Activated CD4-positive, alpha-beta memory T cell treated with anti-CD3 and anti-CD28 coated beads, Interleukin-2, amount 10 ng/mL, durations not matched to agents 7 days and 5 days (primary cell): ENCODE results near the gene KLF3. TPM values are rescaled to one million over a fixed set of nuclear protein-coding genes. Genes with fewer than 3 reads are reported as not detected.
A peak's percentile ranks its signal among the peaks of the same experiment; 100 is the strongest.

Experiments used
- CTCF ChIA-PET: fragments of 350-600 bp; sonication (Branson Sonifier 250); formaldehyde crosslinking; loops from one replicate; lab custom pipeline; 2021; ENCODE audit warnings: antibody characterized with exemption, inconsistent platforms; lab: Charles Lee
- POLR2A ChIA-PET: fragments of 350-600 bp; sonication (Branson Sonifier 250); formaldehyde crosslinking; loops from one replicate; lab custom pipeline; 2021; ENCODE audit warnings: antibody characterized with exemption; lab: Charles Lee
- DNase-seq: peaks from one replicate; pipeline ENCODE4 v3.0.0-alpha.2; 2020
- H3K27ac Mint-ChIP-seq: one replicate; pipeline ENCODE4 v1.8.0; 2021; ENCODE audit warnings: mild to moderate bottlenecking, mixed read lengths
- H3K27me3 Mint-ChIP-seq: one replicate; pipeline ENCODE4 v1.8.0; 2021; ENCODE audit warnings: mixed read lengths
- H3K36me3 Mint-ChIP-seq: one replicate; pipeline ENCODE4 v1.8.0; 2021; ENCODE audit warnings: low read depth, mixed read lengths
- H3K4me1 Mint-ChIP-seq: one replicate; pipeline ENCODE4 v1.8.0; 2021; ENCODE audit warnings: mixed read lengths
- H3K4me3 Mint-ChIP-seq: one replicate; pipeline ENCODE4 v1.8.0; 2021; ENCODE audit warnings: mild to moderate bottlenecking, mixed read lengths
- H3K9me3 Mint-ChIP-seq: one replicate; pipeline ENCODE4 v1.8.0; 2021; ENCODE audit warnings: mixed read lengths
- total RNA-seq, 2 experiments: library from RNA; stranded (reverse); gene quantifications; one replicate each; pipeline ENCODE4 v1.2.3, GENCODE V29; 2021

The KLF3 gene
- total RNA-seq, 2 experiments from 2014 or later, result 21.9 to 22.1 TPM

GRCh38 chr4:38723726-38724474 lies 59.9 kb downstream of the KLF3 start:
- Mint-ChIP-seq H3K27ac (no peak overlapping the region), H3K4me1 (peaks cover 22% of the 10 kb centered on the region), H3K27me3 (peaks cover 13% of the 10 kb centered on the region), H3K36me3 (no peaks in the 10 kb centered on the region), H3K9me3 (no peaks in the 10 kb centered on the region), H3K4me3 (no peak overlapping the region)
- CTCF ChIA-PET, result no interaction called here
- DNase-seq, result no peak
- POLR2A ChIA-PET, result no interaction called here

DNA sequence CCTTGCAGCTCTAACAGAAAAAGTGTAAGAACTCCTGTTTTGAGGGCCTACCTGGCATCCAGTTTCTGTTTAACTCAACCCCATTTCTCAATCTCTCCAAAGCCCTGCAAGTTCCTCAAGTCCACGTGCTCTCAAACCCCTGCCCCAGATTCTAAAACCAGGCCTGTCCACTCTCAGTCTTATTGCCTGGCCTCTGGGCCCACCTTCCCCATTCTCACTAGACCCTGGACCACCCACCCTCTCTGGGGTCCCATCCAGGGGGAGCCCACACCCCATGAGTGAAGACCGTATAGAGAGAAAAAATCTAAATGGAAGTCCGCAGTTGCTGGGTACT lies 60.4 kb downstream of the KLF3 start:
- Mint-ChIP-seq H3K27ac (no peak overlapping the region), H3K36me3 (no peaks in the 10 kb centered on the region), H3K9me3 (no peaks in the 10 kb centered on the region), H3K27me3 (peaks cover 13% of the 10 kb centered on the region), H3K4me3 (no peak overlapping the region), H3K4me1 (peaks cover 25% of the 10 kb centered on the region)
- ChIA-PET POLR2A (no interaction called here), CTCF (no interaction called here)
- DNase-seq, result no peak

- ChIA-PET POLR2A (interaction anchor here (0.9 to 1.8 kb wide), 4 partner anchors 319 to 597 kb away, joined by 3 to 5 read pairs (median 3); no protein-coding TSS in a partner anchor), CTCF (interaction anchor here (0.9 to 4.9 kb wide), 4 partner anchors 53 to 660 kb away, joined by 3 to 63 read pairs (median 5); no protein-coding TSS in a partner anchor)
- H3K4me1 Mint-ChIP-seq, result peaks cover 31% of the 10 kb centered on the region
- H3K4me3 Mint-ChIP-seq, result no peak overlapping the region
- peaks cover 13% of the 10 kb centered on the region for H3K27me3 Mint-ChIP-seq
- DNase-seq, result no peak
- H3K9me3 Mint-ChIP-seq, result peaks cover 10% of the 10 kb centered on the region
- H3K27ac Mint-ChIP-seq, result no peak overlapping the region
- H3K36me3 Mint-ChIP-seq, result peaks cover 7% of the 10 kb centered on the region
Observed at GRCh38 chr4:38728631-38729141, 64.7 kb downstream of the KLF3 start.

GRCh38 chr4:38730493-38730829 lies 66.5 kb downstream of the KLF3 start:
- Mint-ChIP-seq H3K27ac (no peak overlapping the region), H3K9me3 (peaks cover 16% of the 10 kb centered on the region), H3K36me3 (peaks cover 12% of the 10 kb centered on the region), H3K4me1 (peaks cover 19% of the 10 kb centered on the region), H3K27me3 (peaks cover 23% of the 10 kb centered on the region), H3K4me3 (no peak overlapping the region)
- no peak for DNase-seq
- ChIA-PET CTCF (interaction anchor here (0.9 to 4.9 kb wide), 14 partner anchors 11 to 678 kb away, joined by 3 to 63 read pairs (median 4); partner anchors contain the start of gene TLR10), POLR2A (interaction anchor here (1.3 to 1.5 kb wide), 2 partner anchors 411 to 551 kb away, joined by 4 read pairs; no protein-coding TSS in a partner anchor)

GRCh38 chr4:38730830-38731646 lies 67.0 kb downstream of the KLF3 start:
- ChIA-PET POLR2A (interaction anchor here (1.3 to 1.5 kb wide), 2 partner anchors 412 to 551 kb away, joined by 4 read pairs; no protein-coding TSS in a partner anchor), CTCF (interaction anchor here (0.7 to 4.9 kb wide), 15 partner anchors 10 to 678 kb away, joined by 3 to 63 read pairs (median 4); partner anchors contain the start of gene TLR10)
- Mint-ChIP-seq H3K36me3 (peaks cover 12% of the 10 kb centered on the region), H3K9me3 (peaks cover 16% of the 10 kb centered on the region), H3K4me1 (peaks cover 19% of the 10 kb centered on the region), H3K27ac (no peak overlapping the region), H3K27me3 (peaks cover 23% of the 10 kb centered on the region), H3K4me3 (no peak overlapping the region)
- peak; percentile 80 for DNase-seq

- H3K27ac Mint-ChIP-seq, result no peak overlapping the region
- ChIA-PET CTCF (no interaction called here), POLR2A (no interaction called here)
- peaks cover 28% of the 10 kb centered on the region for H3K27me3 Mint-ChIP-seq
- H3K4me3 Mint-ChIP-seq, result no peak overlapping the region
- H3K4me1 Mint-ChIP-seq, result peaks cover 12% of the 10 kb centered on the region
- DNase-seq, result no peak
- peaks cover 12% of the 10 kb centered on the region for H3K36me3 Mint-ChIP-seq
- peaks cover 16% of the 10 kb centered on the region for H3K9me3 Mint-ChIP-seq
Observed at GRCh38 chr4:38733663-38734062, 69.7 kb downstream of the KLF3 start.

DNA sequence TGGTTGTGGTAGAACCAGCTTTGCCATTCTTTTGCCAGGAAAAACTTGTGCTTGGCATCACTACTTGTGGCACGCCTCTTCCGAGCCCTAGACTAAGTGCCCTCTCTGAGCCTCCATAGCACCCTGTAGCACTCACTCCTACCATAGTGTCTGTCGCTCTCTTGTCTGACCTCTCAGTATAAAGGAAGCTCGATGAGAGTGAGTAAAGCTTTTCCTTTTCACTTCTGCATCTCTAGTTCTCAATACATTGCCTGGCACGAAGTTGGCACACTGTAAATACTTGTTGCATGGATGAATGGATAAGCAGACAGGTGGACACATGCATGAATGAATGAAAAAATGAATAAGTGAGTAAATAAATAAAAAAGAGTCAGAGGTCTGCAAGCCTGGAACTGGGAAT lies 70.4 kb downstream of the KLF3 start:
- peak overlapping the region; percentile 1 for H3K27ac Mint-ChIP-seq
- H3K36me3 Mint-ChIP-seq, result peaks cover 12% of the 10 kb centered on the region
- CTCF ChIA-PET, result interaction anchor here (1.0 to 2.1 kb wide), 2 partner anchors 37 to 415 kb away, joined by 3 to 5 read pairs; no protein-coding TSS in a partner anchor
- peaks cover 28% of the 10 kb centered on the region for H3K27me3 Mint-ChIP-seq
- no peak for DNase-seq
- peaks cover 6% of the 10 kb centered on the region for H3K4me1 Mint-ChIP-seq
- no peak overlapping the region for H3K4me3 Mint-ChIP-seq
- peaks cover 16% of the 10 kb centered on the region for H3K9me3 Mint-ChIP-seq
- POLR2A ChIA-PET, result no interaction called here

DNA sequence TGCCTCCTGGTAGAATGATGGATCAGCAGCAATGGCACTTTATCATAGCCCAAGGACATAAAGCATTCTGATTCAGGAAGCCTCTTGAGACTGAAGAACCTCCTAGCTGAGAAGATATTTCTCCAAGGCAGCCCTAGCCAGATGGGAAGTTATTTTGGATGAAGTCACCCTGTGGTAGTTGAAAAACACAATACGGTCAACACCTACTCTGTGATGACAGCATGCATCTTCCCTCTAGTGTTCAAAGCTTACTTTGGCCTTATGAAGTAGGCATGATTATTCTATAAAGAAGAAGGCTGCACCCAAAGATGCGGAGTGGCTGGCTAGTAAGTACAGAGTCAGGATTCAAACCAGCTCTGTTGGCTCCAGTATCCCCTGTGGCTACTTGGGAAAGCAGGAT lies 70.9 kb downstream of the KLF3 start:
- Mint-ChIP-seq H3K4me3 (no peak overlapping the region), H3K36me3 (peaks cover 12% of the 10 kb centered on the region), H3K27ac (no peak overlapping the region), H3K27me3 (peaks cover 28% of the 10 kb centered on the region), H3K9me3 (peaks cover 16% of the 10 kb centered on the region), H3K4me1 (peaks cover 6% of the 10 kb centered on the region)
- ChIA-PET CTCF (interaction anchor here (1.0 to 2.1 kb wide), 3 partner anchors 36 to 415 kb away, joined by 3 to 5 read pairs (median 3); no protein-coding TSS in a partner anchor), POLR2A (no interaction called here)
- no peak for DNase-seq

DNA sequence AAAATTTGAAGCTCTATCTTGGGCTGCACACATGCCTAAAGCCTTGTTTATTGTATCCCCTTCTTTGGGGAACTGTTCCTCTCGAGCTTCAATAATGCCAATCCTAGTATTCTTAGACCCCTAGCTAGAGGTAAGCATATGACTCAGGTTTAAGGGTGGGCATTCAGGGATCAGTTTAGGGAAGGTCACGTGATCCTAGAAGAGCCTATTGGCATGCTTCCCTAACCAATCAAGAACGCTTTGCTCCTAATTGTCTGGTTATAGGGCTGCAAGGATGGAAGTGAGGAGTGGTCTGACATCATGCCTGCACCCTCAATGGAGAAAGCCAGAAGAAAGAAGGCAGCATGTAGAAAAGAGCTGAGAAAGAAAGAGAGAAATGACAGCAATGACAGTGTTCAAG lies 71.9 kb downstream of the KLF3 start:
- Mint-ChIP-seq H3K9me3 (peaks cover 16% of the 10 kb centered on the region), H3K36me3 (peaks cover 12% of the 10 kb centered on the region), H3K4me1 (peaks cover 2% of the 10 kb centered on the region), H3K27me3 (peaks cover 28% of the 10 kb centered on the region), H3K27ac (no peak overlapping the region), H3K4me3 (no peak overlapping the region)
- ChIA-PET CTCF (interaction anchor here (0.6 to 2.1 kb wide), 3 partner anchors 40 to 556 kb away, joined by 3 to 5 read pairs (median 3); no protein-coding TSS in a partner anchor), POLR2A (no interaction called here)
- DNase-seq, result no peak

GRCh38 chr4:38738940-38739803 lies 75.2 kb downstream of the KLF3 start:
- ChIA-PET CTCF (interaction anchor here (1.2 kb wide), 1 partner anchor 64 kb away, joined by 3 read pairs; no protein-coding TSS in a partner anchor), POLR2A (no interaction called here)
- DNase-seq, result no peak
- Mint-ChIP-seq H3K27me3 (peaks cover 22% of the 10 kb centered on the region), H3K36me3 (peaks cover 2% of the 10 kb centered on the region), H3K4me3 (no peak overlapping the region), H3K27ac (no peak overlapping the region), H3K9me3 (peaks cover 2% of the 10 kb centered on the region), H3K4me1 (peaks cover 5% of the 10 kb centered on the region)

DNA sequence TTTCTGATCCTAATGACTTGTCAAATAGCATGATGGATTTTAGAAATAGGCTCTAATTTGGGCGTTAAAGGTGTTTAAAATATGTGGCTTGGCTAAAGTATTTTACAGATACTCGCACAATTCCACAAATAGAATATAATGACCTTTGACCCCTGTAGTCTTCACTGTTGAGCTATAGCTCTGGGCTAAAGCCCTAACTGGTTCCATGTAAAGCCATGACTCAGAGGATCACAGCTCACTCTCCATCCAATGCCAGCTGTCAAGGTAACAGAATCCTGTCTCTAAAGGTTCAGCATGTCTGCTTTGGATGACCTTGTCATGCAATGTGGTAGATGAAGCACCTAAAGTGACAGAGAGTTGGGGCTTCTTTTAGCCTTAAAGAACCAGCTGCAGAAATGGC lies 76.3 kb downstream of the KLF3 start:
- Mint-ChIP-seq H3K4me1 (peaks cover 5% of the 10 kb centered on the region), H3K36me3 (no peaks in the 10 kb centered on the region), H3K27me3 (peaks cover 16% of the 10 kb centered on the region), H3K27ac (no peak overlapping the region), H3K9me3 (no peaks in the 10 kb centered on the region), H3K4me3 (no peak overlapping the region)
- POLR2A ChIA-PET, result no interaction called here
- CTCF ChIA-PET, result interaction anchor here (0.9 to 2.3 kb wide), 4 partner anchors 9 to 561 kb away, joined by 3 to 7 read pairs (median 4); no protein-coding TSS in a partner anchor
- DNase-seq, result no peak

GRCh38 chr4:38743866-38744265 lies 79.9 kb downstream of the KLF3 start:
- Mint-ChIP-seq H3K27ac (no peak overlapping the region), H3K4me3 (no peak overlapping the region), H3K27me3 (peaks cover 7% of the 10 kb centered on the region), H3K9me3 (peaks cover 17% of the 10 kb centered on the region), H3K4me1 (peaks cover 5% of the 10 kb centered on the region), H3K36me3 (peaks cover 13% of the 10 kb centered on the region)
- POLR2A ChIA-PET, result interaction anchor here (0.6 to 1.0 kb wide), 2 partner anchors 8 to 24 kb away, joined by 3 read pairs; no protein-coding TSS in a partner anchor
- CTCF ChIA-PET, result interaction anchor here (0.7 kb wide), 1 partner anchor 726 kb away, joined by 3 read pairs; no protein-coding TSS in a partner anchor
- DNase-seq, result no peak
